NCI-H748 (cell line): ENCODE results near the gene ENOPH1.
A peak's percentile ranks its signal among the peaks of the same experiment; 100 is the strongest.
"Not testable (repeated sequence)": the region's sequence is repeated elsewhere in the genome, so short reads cannot be mapped to it uniquely, and the experiment has no call there.

Experiments used
- DNase-seq: peaks from one replicate; lab custom pipeline; 2025; ENCODE audit not compliant: unreplicated experiment; lab: John Stamatoyannopoulos, UW

ENOPH1 gene

DNA sequence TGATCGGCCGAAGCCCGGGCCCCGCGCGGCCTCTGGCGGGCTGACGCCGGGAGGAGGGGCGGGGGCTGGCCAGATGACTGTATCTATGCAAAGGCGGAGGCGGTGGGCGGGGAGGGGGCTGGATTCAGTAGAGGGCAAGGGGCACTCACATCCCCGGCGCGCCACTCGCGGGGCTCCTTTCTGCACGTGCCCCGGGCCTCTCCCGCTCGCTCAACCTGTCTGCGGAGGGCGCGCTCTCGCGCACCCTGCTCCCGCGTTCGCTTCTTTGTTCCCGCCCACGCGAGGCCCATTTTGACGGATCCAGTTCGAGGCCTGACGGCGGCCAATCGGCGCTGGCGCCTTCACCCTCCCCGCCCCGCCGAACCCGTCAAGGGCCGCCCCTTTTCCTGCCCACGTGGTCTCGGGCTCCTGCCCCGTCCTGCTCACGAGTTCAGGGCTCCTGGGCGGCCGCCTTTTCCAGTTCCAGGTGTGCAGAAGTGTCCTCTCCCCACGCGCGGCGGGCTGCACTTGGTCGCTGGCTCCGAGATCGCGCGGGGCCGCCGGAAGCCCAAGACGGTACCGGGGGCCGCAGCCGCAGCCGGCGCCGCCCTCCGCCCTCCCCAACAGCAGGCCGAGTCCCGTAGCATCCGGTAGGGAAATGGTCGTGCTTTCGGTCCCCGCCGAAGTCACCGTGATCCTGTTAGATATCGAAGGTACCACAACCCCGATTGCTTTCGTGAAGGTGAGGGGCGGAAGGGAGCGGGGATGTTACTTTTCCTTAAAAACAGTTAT is at the start of gene ENOPH1, which contains the start of gene HNRNPDL:
Gene ENOPH1, plus strand, starts transcription at position 398 of the 771 bp plus-strand sequence. Its CDS starts 240 bp downstream, at position 638.
Gene HNRNPDL, minus strand, starts transcription at position 270 of the 771 bp plus-strand sequence. CDS start 772 bp downstream, outside the sequence.
- DNase-seq = peak; percentile 97

DNA sequence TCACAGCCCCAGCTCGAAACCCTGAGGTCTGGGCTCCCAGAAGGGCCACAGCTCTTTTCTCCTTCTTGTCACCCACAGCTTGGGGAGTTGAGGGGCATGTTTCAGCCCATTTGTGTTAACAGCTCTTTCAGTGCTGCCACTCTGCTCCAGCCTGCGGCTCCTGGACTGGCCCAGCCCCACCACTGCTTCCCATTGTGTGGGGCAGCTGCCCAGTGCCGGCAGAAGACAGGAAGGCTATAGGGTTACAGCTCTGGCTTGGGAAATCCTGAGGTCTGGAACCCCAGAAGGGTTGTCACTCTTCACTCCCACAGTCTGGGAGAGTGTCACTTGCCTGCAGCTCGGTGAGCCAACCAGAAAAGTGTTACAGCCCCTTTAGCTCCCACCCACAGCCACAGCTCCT is 49.6 kb upstream of the ENOPH1 start:
- DNase-seq = no peak

DNA sequence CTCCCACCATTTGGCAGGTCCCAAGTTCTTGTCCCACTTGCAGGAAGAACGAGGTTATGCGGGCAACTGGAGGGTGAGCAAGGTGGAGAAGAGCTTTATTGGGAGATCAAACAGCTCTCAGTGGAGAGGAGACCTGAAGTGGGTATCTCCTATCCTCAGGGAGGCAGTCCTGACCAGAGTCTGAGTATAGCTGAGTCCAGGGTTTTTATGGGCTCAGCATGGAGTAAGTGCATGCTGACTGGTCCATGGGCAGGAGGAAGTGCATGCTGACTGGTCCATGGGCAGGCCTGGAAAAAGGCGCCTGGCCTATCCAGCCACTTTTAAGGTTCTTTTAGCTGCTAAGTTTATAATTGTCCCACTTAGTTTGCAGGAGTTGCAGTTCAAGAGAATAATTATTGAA is 49.2 kb upstream of the ENOPH1 start:
- DNase-seq = no peak

DNA sequence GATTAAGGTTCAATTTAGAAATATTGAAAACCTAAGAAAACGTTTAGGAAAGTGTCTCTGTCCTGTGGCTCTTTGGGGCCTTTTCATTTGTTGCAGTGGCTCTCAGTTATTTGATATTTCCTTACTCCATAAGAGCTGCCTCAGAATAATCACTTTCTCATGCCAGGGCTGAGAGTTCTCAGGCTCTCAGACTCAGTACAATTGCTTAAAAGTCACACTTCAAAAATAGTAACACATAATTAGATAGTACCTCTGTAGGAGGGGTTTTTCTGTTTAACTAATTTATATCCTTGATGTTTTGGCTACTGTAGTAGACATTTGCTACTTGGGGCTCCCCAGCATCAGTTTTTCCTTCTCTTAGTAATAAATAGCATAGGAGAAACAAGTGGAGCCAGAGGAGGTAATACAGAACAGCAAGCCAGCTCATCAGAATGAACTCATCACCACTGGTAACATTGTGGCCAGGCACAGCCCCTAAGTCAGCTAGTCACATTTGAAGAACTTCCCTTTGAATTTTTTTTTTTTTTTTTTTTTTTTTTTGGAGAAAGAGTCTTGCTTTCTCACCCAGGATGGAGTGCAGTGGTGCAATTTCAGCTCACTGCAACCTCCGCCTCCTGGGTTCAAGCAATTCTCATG is 48.6 kb upstream of the ENOPH1 start:
- DNase-seq = no peak

DNA sequence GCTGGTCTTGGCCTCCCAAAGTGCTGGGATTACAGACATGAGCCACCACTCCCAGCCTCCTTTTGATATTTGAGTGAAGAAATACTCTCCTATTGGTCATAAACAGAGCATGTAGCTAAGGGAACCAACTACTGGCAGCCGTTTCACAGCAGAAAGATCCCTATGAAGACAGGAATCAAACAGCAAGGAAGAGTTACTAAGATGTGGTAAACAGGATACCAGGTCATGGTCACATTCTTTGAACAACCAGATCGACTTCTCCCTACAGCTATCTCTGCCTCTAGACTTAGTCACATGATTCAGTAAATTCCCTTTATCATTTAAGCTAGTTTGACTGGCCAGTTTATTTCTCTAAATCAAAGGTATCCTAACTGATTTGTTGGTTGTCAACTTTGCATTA is 47.6 kb upstream of the ENOPH1 start:
- no peak for DNase-seq

DNA sequence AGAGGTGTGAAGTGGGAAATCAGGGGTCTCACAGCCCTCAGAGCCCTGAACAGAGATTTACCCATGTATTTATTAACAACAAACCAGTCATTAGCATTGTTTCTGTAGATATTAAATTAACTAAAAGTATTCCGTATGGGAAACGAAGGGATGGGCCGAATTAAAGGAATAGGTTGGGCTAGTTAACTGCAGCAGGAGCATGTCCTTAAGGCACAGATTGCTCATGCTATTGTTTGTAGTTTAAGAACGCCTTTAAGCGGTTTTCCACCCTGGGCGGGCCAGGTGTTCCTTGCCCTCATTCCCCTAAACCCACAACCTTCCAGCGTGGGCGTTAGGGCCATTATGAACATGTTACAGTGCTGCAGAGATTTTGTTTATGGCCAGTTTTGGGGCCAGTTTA is 44.1 kb upstream of the ENOPH1 start:
- DNase-seq = not testable (repeated sequence)

DNA sequence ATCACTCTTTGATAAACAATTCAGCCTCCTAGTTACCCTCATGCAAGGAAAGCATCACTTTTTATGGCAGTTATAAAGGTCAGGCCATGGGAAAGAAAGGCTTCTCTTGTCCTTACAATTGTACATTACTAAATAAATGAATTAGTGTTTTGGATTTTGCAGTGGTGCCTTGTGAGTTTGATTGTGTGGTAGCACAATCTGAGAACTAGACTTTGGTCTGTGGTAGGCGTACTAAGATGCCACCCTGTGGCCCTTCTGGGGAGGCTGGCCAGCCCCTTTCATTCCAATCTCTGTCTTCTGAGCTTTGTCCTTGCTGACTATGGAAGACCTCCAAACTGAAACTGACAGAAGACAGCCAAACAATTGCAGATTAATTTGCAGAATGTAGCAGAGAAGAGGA is 42.0 kb upstream of the ENOPH1 start:
- no peak for DNase-seq

DNA sequence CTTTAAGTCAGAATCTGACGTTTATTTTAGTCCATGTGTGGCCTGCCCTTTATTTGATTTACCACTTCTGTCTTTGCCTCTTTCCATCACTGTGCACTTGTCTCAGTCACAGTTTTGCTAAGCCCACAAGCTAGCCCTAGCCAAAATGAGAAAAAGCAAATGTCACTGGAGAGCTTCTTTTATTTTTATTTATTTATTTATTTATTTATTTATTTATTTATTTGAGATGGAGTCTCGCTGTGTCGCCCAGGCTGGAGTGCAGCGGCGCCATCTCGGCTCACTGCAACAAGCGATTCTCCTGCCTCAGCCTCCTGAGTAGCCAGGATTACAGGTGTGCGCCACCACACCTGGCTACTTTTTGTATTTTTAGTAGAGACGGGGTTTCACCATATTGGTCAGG is 40.3 kb upstream of the ENOPH1 start:
- DNase-seq = not testable (repeated sequence)

DNA sequence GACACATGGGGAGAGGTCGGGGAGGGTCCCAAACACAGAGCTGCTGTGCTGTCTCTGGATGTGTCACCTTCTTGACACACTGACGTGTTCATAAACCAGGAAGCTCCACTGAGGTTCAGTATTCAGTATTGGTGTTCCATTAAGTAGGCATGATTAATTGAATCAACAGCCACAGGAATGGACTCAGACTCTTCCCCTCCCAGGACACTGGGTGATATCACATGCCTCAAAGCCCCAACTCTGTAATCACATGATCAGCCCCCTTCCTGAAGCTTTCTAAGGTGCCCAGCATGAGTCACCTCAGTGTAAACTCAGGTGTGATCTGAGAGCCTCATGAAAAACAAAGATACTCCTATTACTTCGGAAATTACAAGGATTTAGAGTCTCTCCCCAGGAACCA is 35.5 kb upstream of the ENOPH1 start:
- DNase-seq = no peak

DNA sequence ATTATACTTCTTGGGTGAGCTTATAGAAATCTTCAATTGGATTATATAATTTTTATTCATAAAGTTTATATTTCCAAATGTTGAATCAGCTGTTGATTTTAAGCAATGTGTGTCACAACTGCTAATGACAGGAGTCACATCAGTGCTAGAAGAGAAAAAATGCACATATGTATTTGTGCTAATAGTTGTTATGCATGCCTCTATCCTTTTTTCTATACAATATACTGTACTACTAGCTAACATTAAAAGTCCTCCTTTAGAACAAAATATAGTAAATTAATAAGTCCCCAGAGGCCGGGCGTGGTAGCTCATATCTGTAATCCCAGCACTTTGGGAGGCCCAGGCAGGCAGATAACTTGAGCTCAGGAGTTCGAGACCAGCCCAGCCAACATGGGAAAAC is 32.9 kb upstream of the ENOPH1 start:
- no peak for DNase-seq

DNA sequence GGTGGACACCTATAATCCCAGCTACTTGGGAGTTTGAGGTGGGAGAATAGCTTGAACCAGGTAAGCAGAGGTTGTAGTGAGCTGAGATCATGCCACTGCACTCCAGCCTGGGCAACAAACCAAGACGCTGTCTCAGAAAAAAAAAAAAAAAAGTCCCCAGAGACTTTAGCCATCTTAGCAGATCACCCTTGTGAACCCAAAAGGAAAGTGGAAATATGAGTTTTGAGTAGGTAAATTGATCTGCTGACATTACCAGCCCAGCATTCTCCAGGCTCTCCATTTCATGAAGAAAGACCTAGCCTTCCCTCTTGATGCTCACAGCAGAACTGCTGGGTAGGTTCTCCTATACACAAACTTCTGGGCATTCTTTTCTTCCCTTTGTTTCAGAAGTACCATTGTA is 32.1 kb upstream of the ENOPH1 start:
- DNase-seq = no peak

DNA sequence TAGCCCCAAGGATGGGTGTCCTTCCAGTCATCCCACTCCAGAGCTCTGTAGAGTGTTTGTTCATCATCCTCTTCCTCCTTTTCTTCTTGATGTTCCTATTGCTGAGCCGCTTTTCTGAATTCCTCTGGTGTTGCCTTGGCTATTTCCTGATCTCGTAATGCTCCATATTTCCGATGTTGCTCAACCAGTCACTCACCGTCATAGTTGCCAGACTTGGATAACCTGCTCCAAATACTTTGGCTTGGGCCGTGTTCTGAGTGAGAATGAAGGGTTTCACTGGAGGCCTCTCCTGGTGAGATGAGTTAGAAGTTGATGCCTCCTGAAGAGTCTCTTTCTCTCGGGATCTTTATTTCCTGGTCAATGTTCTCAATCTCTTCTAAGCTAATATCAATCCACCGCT is 28.8 kb upstream of the ENOPH1 start:
- no peak for DNase-seq

DNA sequence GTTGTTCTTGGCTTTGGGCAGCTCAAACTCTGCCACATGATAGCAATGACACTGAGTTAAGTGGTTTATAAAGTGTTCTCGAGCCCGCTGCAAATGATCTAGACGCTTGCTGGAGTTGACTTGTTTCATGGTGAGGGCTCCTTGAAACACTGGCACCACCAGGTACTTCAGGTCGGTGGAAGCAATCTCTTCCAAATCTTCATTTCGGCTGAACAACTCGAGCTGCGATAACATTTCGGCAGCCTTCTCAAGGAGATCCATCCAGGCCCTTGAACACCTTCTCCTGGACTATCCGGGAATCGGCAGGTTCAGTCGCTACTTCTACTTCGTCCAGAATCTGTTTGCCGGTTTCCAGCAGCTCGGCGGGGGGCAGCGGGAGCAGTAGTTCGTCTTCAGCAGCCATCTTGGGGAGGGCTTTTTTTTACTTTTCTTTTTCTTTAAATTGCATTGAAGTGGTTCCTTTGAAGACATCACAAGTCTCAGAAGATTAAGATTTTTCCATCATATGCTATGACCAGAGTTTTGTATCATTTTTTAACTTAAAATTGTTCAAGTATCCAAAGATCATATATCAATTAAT is 28.1 kb upstream of the ENOPH1 start:
- DNase-seq = no peak

DNA sequence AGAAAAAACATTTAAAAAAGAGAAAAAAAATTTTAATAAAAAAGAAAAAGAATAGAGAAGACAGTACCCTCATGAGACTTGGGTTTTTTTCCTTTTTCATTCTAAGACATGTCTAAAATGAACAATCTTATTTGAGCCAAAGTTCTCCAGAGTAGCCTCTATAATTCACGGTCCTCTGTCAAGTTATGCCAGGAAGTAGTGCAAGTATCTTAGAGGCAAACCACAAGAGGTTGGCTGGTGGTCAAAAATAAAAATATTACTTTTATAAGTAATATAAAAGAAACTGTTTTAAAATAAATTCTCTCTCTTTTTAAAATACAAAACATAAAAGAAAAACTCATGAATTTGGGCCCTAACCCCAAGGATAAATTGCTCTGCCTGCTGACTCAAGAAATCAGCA is 26.7 kb upstream of the ENOPH1 start:
- no peak for DNase-seq

DNA sequence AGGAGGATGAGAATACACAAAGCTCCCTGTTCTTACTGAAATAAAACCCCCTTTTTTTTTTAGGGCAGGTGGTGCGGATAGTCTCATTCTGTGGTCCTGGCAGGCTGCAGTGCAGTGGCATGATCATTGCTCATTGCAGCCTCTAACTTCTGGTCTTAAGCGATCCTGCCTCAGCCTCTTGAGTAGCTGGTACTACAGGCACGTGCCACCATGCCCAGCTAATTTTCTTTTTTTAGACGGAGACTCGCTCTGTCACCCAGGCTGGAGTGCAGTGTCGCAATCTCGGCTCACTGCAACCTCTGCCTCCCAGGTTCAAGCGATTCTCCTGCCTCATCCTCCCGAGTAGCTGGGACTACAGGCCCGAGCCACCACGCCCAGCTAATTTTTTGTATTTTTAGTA is 15.3 kb upstream of the ENOPH1 start:
- not testable (repeated sequence) for DNase-seq

DNA sequence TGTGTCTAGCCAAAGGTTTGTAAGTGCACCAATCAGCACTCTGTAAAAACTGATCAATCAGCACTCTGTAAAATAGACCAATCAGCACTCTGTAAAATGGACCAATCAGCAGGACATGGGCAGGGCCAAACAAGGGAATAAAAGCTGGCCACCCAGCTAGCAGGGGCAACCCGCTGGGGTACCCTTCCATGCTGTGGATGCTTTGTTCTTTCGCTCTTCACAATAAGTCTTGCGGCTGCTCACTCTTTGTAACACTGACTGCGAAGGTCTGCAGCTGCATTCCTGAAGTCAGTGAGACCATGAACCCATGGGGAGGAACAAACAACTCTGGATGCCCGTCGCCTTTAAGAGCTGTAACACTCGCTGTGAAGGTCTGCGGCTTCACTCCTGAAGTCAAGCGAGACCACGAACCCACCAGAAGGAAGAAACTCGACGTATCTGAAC is 14.4 kb upstream of the ENOPH1 start:
- no peak for DNase-seq

DNA sequence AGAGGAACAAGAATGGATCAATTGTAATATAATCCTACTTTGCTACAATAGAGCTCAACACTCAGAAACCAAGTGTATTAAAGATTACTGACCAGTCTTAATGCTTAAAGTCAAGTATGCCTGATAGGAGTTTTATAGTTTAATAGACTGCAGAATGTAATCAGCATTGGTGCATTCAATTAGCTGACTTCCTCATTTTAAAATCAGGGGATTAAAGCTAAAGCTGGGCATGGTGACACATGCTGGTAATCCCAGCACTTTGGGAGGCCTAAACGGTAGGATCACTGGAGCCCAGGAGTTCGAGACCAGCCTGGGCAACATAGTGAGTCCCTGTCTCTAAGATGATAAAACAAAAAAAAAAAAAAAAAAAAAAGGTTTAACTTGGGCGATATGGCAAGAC is 10.9 kb upstream of the ENOPH1 start:
- no peak for DNase-seq

DNA sequence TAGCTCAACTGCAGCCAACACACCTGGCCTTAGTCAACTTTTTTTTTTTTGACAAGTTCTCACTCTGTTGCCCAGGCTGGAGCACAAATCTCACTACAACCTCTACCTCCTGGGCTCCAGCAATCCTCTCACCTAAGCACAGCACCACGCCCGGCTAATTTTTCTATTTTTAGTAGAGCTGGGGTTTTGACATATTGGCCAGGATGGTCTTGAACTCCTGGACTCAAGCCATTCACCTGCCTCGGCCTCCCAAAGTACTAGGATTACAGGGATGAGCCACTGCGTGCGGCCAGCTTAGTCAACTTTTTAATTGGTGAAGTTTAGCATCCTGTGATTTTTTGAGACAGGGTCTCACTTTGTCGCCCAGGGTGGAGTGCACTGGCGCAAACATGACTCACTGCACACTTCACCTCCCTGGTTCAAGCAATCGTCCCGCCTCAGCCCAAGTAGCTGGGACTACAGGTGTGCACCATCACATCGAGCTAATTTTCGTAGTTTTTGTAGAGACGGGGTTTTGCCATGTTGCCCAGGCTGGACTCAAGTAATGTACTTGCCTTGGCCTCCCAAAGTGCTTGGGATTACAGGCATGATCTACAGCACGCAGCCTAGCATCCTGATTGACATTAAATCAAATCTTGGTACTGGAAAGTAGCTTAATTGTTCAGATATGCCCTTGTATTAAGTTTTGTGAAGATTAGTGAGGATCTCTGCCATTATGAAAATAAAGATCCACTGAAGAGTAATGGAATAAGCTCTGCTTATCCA is 8.4 kb upstream of the ENOPH1 start:
- no peak for DNase-seq

DNA sequence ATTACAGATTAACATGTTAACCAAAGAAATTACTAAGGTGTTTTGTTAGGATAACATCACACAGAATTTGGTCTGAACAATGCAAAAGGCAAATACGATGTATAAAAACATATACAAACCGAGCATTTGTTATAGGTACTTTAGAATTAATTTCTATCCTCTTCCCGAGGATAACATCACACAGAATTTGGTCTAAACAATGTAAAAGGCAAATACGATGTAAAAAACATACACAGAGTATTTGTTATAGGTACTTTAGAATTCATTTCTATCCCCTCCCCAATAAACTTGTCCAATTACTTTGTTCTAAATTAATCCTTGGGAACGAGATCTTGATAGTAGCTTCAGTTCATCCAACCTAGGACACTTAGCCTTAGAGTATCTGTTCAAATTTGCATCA is 7.8 kb upstream of the ENOPH1 start:
- DNase-seq = no peak

DNA sequence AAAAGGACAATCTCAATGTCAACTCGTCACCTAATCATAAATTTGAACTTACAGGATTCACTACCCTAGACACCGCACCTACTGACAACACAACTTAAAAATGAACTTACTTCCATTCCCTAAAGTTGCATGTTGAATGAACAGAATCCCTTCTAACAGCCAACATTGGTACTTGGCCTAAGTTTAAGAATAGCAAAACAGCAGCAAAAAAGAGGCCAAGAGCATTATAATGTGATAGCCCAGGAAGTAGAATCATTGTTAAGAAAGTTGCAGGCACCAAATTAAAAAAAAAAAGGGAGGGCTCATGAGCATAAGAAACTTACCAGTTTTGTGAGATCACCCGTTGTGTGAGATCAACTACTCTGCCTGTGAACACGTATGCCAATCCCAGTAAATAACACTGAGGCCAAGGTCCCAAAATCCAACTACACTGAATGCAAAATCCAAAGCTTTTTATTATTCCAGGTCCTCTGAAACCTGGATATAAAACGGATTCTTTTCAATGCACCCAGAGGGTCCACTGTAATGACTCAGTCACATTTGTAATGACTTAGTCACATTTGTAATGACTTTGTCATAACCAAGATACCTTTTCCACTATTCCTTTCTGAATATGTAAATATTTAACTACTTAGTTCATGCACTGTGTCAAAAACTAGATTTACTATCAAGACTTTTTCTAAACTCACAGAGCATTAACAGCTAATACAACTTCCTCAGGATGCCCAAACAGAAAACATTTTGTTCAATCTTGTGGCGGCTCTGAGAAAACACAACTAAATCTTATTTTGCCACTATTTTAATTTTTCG is 6.9 kb upstream of the ENOPH1 start:
- no peak for DNase-seq

DNA sequence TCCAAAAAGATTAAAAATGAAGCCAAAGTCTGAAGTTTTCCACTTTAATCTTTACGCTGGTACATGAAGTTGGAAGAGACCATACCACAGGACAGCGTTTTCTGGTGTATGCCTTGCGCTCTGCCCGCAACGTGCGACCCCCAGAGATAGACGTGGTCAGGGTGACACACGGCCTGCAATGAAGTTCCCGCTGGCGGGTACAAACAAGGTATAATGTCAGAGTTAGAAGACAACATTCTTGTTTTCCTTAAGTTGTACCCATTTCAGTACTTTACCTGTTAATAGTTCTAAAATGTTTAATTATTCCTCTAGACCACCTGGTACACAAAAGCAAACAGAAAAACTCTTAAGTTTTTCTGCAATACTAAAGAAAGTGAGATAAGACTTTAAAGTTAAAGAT is 4.9 kb upstream of the ENOPH1 start:
- DNase-seq = no peak
